ENCODE results near the gene CDH24. TPM values are rescaled to one million over a fixed set of nuclear protein-coding genes. Genes with fewer than 3 reads are reported as not detected.

Gene CDH24
- 0.06 TPM for total RNA-seq (2013)
- under 1 TPM in 2 of 3 donors, not detected in 1; 0.13 to 0.14 TPM for polyA plus RNA-seq
- polyA minus RNA-seq: 0.16 TPM in 1 of 2 replicates, not detected in the other
- total RNA-seq: 0.06 to 6.0 (median 0.26) reads per million in 11 experiments

GRCh38 chr14:23056956-23057756 is at the start of gene CDH24:
CDH24 (minus strand) TSS chr14:23057520; CDS start chr14:23055733, 1,787 bp downstream.
- H3K9ac ChIP-seq (ENCODE audit: insufficient read depth, low read length, poor library complexity, severe bottlenecking): peak within 1 kb of the TSS; percentile 40
- H3K4me2 ChIP-seq (replicated peaks; ENCODE audit: extremely low read depth, low read length, poor library complexity, severe bottlenecking): peak within 1 kb of the TSS; percentile 100
- 2% methylated on average over 72 of the region's 73 CpGs for WGBS (ENCODE audit: insufficient coverage)
- H3K36me3 ChIP-seq (replicated peaks in 1 of 2; ENCODE audit: control insufficient read depth in 1 of 2, insufficient read depth in 2 of 2, low read length in 2 of 2): peaks cover 27 to 37% of the 10 kb centered on the region in 2 donors
- peak within 1 kb of the TSS in 2 of 7 donors; percentile 11 to 68 for H3K27ac Mint-ChIP-seq
- intact Hi-C loops (cut with micrococcal nuclease): loop anchor here in 1 of 2 donors (1.0 kb wide), 1 partner anchor 71 kb away; no protein-coding TSS in a partner anchor
- no peak within 1 kb of the TSS for H3K27ac ChIP-seq (ENCODE audit: low read depth in 1 of 2, low read length in 2 of 2)
- no peaks in the 10 kb centered on the region for H3K79me2 ChIP-seq (ENCODE audit: insufficient read depth, low read length)
- H3K9me3 Mint-ChIP-seq: peaks cover 0 to 3% (median 0%) of the 10 kb centered on the region in 7 donors
- H3K4me3 ChIP-seq (replicated peaks in 1 of 3; ENCODE audit: low read depth in 2 of 3, low read length in 3 of 3): peak within 1 kb of the TSS; percentile 41 to 88 (median 67)
- peaks cover 10 to 16% (median 12%) of the 10 kb centered on the region in 3 donors for H3K27me3 Mint-ChIP-seq (ENCODE audit: low read depth in 3 of 3)
- peaks cover 20 to 22% of the 10 kb centered on the region in 2 donors for H3K4me1 ChIP-seq (ENCODE audit: control insufficient read depth in 1 of 2, insufficient read depth in 2 of 2, low read length in 2 of 2)
- no peaks in the 10 kb centered on the region for H3K9me3 ChIP-seq (replicated peaks in 1 of 2; ENCODE audit: control insufficient read depth in 1 of 2, insufficient read depth in 1 of 2, low read length in 2 of 2)
- no peak for TF ChIP-seq CTCF (IDR thresholded peaks at IDR 0.05)
- H3K4me1 Mint-ChIP-seq: peaks cover 20% of the 10 kb centered on the region
- H3K27me3 ChIP-seq (ENCODE audit: control insufficient read depth in 2 of 2, insufficient read depth in 2 of 2, low read length in 2 of 2): peaks cover 4 to 10% of the 10 kb centered on the region in 2 donors
- H2AFZ ChIP-seq (ENCODE audit: insufficient read depth, low read depth, low read length, poor library complexity, severe bottlenecking): peak within 1 kb of the TSS; percentile 74
- H3K4me3 Mint-ChIP-seq: peak within 1 kb of the TSS; percentile 90 to 93
- DNase-seq: peak in 2 of 3 donors; percentile 26 to 30
- H4K20me1 ChIP-seq (ENCODE audit: insufficient read depth, low read length): peaks cover 21% of the 10 kb centered on the region
- H3K36me3 Mint-ChIP-seq: peaks cover 29 to 34% of the 10 kb centered on the region in 2 donors

GRCh38 chr14:23106747-23107045 is 49.4 kb upstream of the CDH24 start:
- Histone ChIP-seq H3K9me3 (replicated peaks in 1 of 2; ENCODE audit: control insufficient read depth in 1 of 2, insufficient read depth in 1 of 2, low read length in 2 of 2) (no peaks in the 10 kb centered on the region), H4K20me1 (ENCODE audit: insufficient read depth, low read length) (no peaks in the 10 kb centered on the region), H3K79me2 (ENCODE audit: insufficient read depth, low read length) (no peaks in the 10 kb centered on the region), H3K4me2 (replicated peaks; ENCODE audit: extremely low read depth, low read length, poor library complexity, severe bottlenecking) (no peak overlapping the region), H2AFZ (ENCODE audit: insufficient read depth, low read depth, low read length, poor library complexity, severe bottlenecking) (no peak overlapping the region), H3K4me3 (replicated peaks in 1 of 3; ENCODE audit: low read depth in 2 of 3, low read length in 3 of 3) (no peak overlapping the region), H3K27me3 (ENCODE audit: control insufficient read depth in 2 of 2, insufficient read depth in 2 of 2, low read length in 2 of 2) (no peaks in the 10 kb centered on the region), H3K4me1 (ENCODE audit: control insufficient read depth in 1 of 2, insufficient read depth in 2 of 2, low read length in 2 of 2) (peaks cover 12 to 23% of the 10 kb centered on the region in 2 donors), H3K36me3 (replicated peaks in 1 of 2; ENCODE audit: control insufficient read depth in 1 of 2, insufficient read depth in 2 of 2, low read length in 2 of 2) (no peaks in the 10 kb centered on the region), H3K9ac (ENCODE audit: insufficient read depth, low read length, poor library complexity, severe bottlenecking) (no peak overlapping the region), H3K27ac (ENCODE audit: low read depth in 1 of 2, low read length in 2 of 2) (no peak overlapping the region)
- H3K9me3 Mint-ChIP-seq: no peaks in the 10 kb centered on the region
- no peak for TF ChIP-seq CTCF (IDR thresholded peaks at IDR 0.05)
- intact Hi-C loops (cut with micrococcal nuclease): loop anchor here in 1 of 2 donors (5.0 kb wide), 1 partner anchor 39 kb away; no protein-coding TSS in a partner anchor
- H3K4me1 Mint-ChIP-seq: peaks cover 27% of the 10 kb centered on the region
- H3K4me3 Mint-ChIP-seq: no peak overlapping the region
- H3K36me3 Mint-ChIP-seq: no peaks in the 10 kb centered on the region
- peak overlapping the region in 3 of 7 donors; percentile 2 to 62 (median 21) for H3K27ac Mint-ChIP-seq
- no peak for DNase-seq
- H3K27me3 Mint-ChIP-seq (ENCODE audit: low read depth in 3 of 3): peaks cover 1 to 4% (median 1%) of the 10 kb centered on the region in 3 donors

Measured in CD14-positive monocyte (primary cell).